Panc1 (cell line): Measurements from ENCODE around the gene OAT. TPM values are rescaled to one million over a fixed set of nuclear protein-coding genes. Genes with fewer than 3 reads are reported as not detected.

ENCODE experiments used
- ATAC-seq: fragments of 200-7000 bp; cut with Tn5 transposase; 2 replicates; pipeline ENCODE4 v1.9.1; 2020; ENCODE audit warnings: mild to moderate bottlenecking, moderate library complexity
- BruUV-seq: library from RNA; stranded (reverse); fragments of 400-500 nt; replicated peaks from 2 replicates; lab custom pipeline; 2021; lab: Mats Ljungman, UMichigan
- CTCF ChIA-PET: fragments of 300-600 bp; sonication (Branson Sonifier 250); formaldehyde crosslinking; loops from one replicate; lab custom pipeline; 2022; ENCODE audit warnings: antibody characterized with exemption; lab: Charles Lee
- POLR2A ChIA-PET: fragments of 300-600 bp; sonication (Branson Sonifier 250); formaldehyde crosslinking; loops from one replicate; lab custom pipeline; 2022; ENCODE audit warnings: antibody characterized with exemption; lab: Charles Lee
- DNase-seq: peaks from one replicate; pipeline ENCODE4 v3.0.0-alpha.2; 2010; ENCODE audit warnings: low read depth, low spot score
- H3K27ac ChIP-seq: 2 replicates; pipeline ENCODE4 v1.5.1; 2011; ENCODE audit warnings: mild to moderate bottlenecking, low read length, inconsistent platforms
- H3K27me3 ChIP-seq: fragments of 200-500 bp; sonication (Bioruptor generic); 2 replicates; pipeline ENCODE4 v1.6.0; 2014; ENCODE audit warnings: low read length, inconsistent platforms; ENCODE audit not compliant: control insufficient read depth, insufficient read depth
- H3K36me3 ChIP-seq: fragments of 200-500 bp; sonication (Bioruptor generic); 2 replicates; pipeline ENCODE4 v1.5.1; 2014; ENCODE audit warnings: inconsistent platforms, mild to moderate bottlenecking, low read length, moderate library complexity; ENCODE audit not compliant: control insufficient read depth, insufficient read depth
- H3K4me1 ChIP-seq: 2 replicates; pipeline ENCODE4 v1.5.1; 2011; ENCODE audit warnings: inconsistent platforms, mild to moderate bottlenecking, low read length, moderate library complexity; ENCODE audit not compliant: control insufficient read depth, insufficient read depth
- H3K4me3 ChIP-seq, 2 experiments: 2 replicates each; pipeline ENCODE4 v1.5.1; 2011 to 2012; ENCODE audit warnings: low read depth in 2 of 2, low read length in 2 of 2, mild to moderate bottlenecking in 2 of 2, inconsistent platforms in 1 of 2, moderate library complexity in 1 of 2
- H3K9me3 ChIP-seq: fragments of 200-500 bp; sonication (Bioruptor generic); 2 replicates; pipeline ENCODE4 v1.5.1; 2014; ENCODE audit warnings: low read depth, mild to moderate bottlenecking, inconsistent platforms, low read length, moderate library complexity; ENCODE audit not compliant: control insufficient read depth, insufficient read depth
- CTCF ChIP-seq: fragments of 450-650 bp; IDR thresholded peaks from 2 replicates; pipeline ENCODE4 v1.5.1; 2017; ENCODE audit warnings: mild to moderate bottlenecking
- POLR2AphosphoS5 ChIP-seq: IDR thresholded peaks from 2 replicates; pipeline ENCODE4 v1.6.1; 2012; ENCODE audit warnings: mild to moderate bottlenecking, low read depth, low read length, moderate library complexity
- REST ChIP-seq, 2 experiments: IDR thresholded peaks; 2 replicates each; pipeline ENCODE4 v1.6.1; 2011 to 2012; ENCODE audit warnings: low read depth in 2 of 2, control low read depth in 1 of 2, low read length in 1 of 2, mild to moderate bottlenecking in 1 of 2, moderate library complexity in 1 of 2; ENCODE audit not compliant: insufficient read depth in 1 of 2
- SIN3A ChIP-seq: IDR thresholded peaks from 2 replicates; pipeline ENCODE4 v1.6.1; 2012; ENCODE audit warnings: low read depth, mild to moderate bottlenecking, low read length, moderate library complexity, borderline replicate concordance; ENCODE audit not compliant: insufficient read depth
- TCF7L2 ChIP-seq: IDR thresholded peaks from 2 replicates; pipeline ENCODE4 v1.6.1; 2011; ENCODE audit warnings: mild to moderate bottlenecking, low read depth, low read length, inconsistent platforms
- in situ Hi-C: cut with HindIII; loops from 2 replicates; pipeline ENCODE4 v1.10.0; 2016; ENCODE audit warnings: low sequenced_read_pairs, low pct_unique_long_range_greater_than_20kb
- intact Hi-C: fragments of 100-400 bp; cut with micrococcal nuclease; formaldehyde crosslinking; loops from one replicate; pipeline ENCODE4 v1.10.0; 2022; ENCODE audit not compliant: unreplicated experiment
- total RNA-seq: library from RNA; stranded (reverse); gene quantifications from one replicate; pipeline ENCODE4 v1.2.1, GENCODE V29; 2021; ENCODE audit not compliant: unreplicated experiment

The OAT gene
- total RNA-seq, 1 experiment from 2014 or later, result 166 TPM

- H3K27ac ChIP-seq, result no peak overlapping the region
- intact Hi-C loops, result no loop called here
- TF ChIP-seq SIN3A, result no peak
- no peak for TF ChIP-seq POLR2AphosphoS5
- TF ChIP-seq CTCF, result no peak
- no peak for TF ChIP-seq TCF7L2
- TF ChIP-seq REST (IDR thresholded peaks at IDR 0.05; ENCODE audit: insufficient read depth in 1 of 2, low read depth in 2 of 2, low read length in 1 of 2), result no peak
- CTCF ChIA-PET, result no interaction called here
- peaks cover 7% of the 10 kb centered on the region; the same call in 1 of the 2 replicates for H3K27me3 ChIP-seq
- in situ Hi-C loops, result no loop called here
- no peaks in the 10 kb centered on the region for H3K36me3 ChIP-seq
- no TSS peak for BruUV-seq
- DNase-seq, result no peak
- no peak for ATAC-seq
- POLR2A ChIA-PET, result no interaction called here
- no peak overlapping the region for H3K4me3 ChIP-seq
- H3K9me3 ChIP-seq, result no peaks in the 10 kb centered on the region
- H3K4me1 ChIP-seq, result peaks cover 21% of the 10 kb centered on the region
Observed at GRCh38 chr10:124377101-124377500, 41.6 kb downstream of the OAT start.

- ChIA-PET CTCF (no interaction called here), POLR2A (no interaction called here)
- no peak for DNase-seq
- in situ Hi-C loops, result no loop called here
- H3K36me3 ChIP-seq, result no peaks in the 10 kb centered on the region
- H3K27ac ChIP-seq, result no peak overlapping the region
- intact Hi-C loops, result no loop called here
- H3K9me3 ChIP-seq, result no peaks in the 10 kb centered on the region
- H3K4me3 ChIP-seq, result no peak overlapping the region
- no TSS peak for BruUV-seq
- H3K4me1 ChIP-seq, result peaks cover 20% of the 10 kb centered on the region
- peaks cover 3% of the 10 kb centered on the region; the same call in 1 of the 2 replicates for H3K27me3 ChIP-seq
- ATAC-seq, result no peak
- TF ChIP-seq TCF7L2, result no peak
- TF ChIP-seq SIN3A, result no peak
- no peak for TF ChIP-seq POLR2AphosphoS5
- TF ChIP-seq CTCF, result no peak
- no peak for TF ChIP-seq REST (IDR thresholded peaks at IDR 0.05; ENCODE audit: insufficient read depth in 1 of 2, low read depth in 2 of 2, low read length in 1 of 2)
Observed at GRCh38 chr10:124376411-124376810, 42.3 kb downstream of the OAT start.
